ENCODE data around the gene KDM8. TPM values are rescaled to one million over a fixed set of nuclear protein-coding genes. Genes with fewer than 3 reads are reported as not detected.
"Not testable (repeated sequence)": the region's sequence is repeated elsewhere in the genome, so short reads cannot be mapped to it uniquely, and the experiment has no call there.

The KDM8 gene
- total RNA-seq, 1 donor from 2014 or later = 1.8 TPM

GRCh38 chr16:27258241-27258734, 55.0 kb downstream of the KDM8 start:
- DNase-seq (ENCODE audit: low read depth) = peak; percentile 71
- Histone ChIP-seq H3K36me3 (ENCODE audit: control insufficient read depth, insufficient read depth, low read length) (peaks cover 7% of the 10 kb centered on the region), H3K4me3 (ENCODE audit: low read depth, low read length) (no peak overlapping the region), H3K27me3 (ENCODE audit: control insufficient read depth, insufficient read depth, low read length) (no peaks in the 10 kb centered on the region)
- no peak for TF ChIP-seq CTCF (IDR thresholded peaks at IDR 0.05; ENCODE audit: insufficient read depth, low read length, severe bottlenecking)
- FAIRE-seq = no peak

- Histone ChIP-seq H3K27me3 (ENCODE audit: control insufficient read depth, insufficient read depth, low read length) (no peaks in the 10 kb centered on the region), H3K4me3 (ENCODE audit: low read depth, low read length) (no peak overlapping the region), H3K36me3 (ENCODE audit: control insufficient read depth, insufficient read depth, low read length) (peaks cover 7% of the 10 kb centered on the region)
- TF ChIP-seq CTCF (IDR thresholded peaks at IDR 0.05; ENCODE audit: insufficient read depth, low read length, severe bottlenecking) = no peak
- DNase-seq (ENCODE audit: low read depth) = no peak
- FAIRE-seq = no peak
Observed at GRCh38 chr16:27259710-27260109, 56.4 kb downstream of the KDM8 start.

DNA sequence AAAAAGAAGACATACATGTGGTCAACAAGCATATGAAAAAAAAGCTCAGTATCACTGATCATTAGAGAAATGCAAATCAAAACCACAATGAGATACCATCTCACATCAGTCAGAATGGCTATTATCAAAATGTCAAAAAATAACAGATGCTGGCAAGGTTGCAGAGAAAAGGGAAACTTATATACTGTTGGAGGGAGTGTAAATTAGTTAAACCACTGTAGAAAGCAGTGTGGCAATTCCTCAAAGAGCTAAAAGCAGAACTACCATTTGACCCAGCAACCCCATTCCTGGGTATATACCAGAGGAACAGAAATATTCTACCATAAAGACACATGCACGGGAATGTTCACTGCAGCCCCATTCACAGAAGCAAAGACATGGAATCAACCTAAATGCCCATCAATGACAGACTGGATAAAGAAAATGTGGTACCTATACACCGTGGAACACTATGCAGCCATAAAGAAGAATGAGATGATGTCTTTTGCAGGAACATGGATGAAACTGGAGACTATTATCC, 59.6 kb downstream of the KDM8 start:
- H3K4me3 ChIP-seq (ENCODE audit: low read depth, low read length); FAIRE-seq; H3K36me3 ChIP-seq (ENCODE audit: control insufficient read depth, insufficient read depth, low read length); DNase-seq (ENCODE audit: low read depth); H3K27me3 ChIP-seq (ENCODE audit: control insufficient read depth, insufficient read depth, low read length): not testable (repeated sequence)

GRCh38 chr16:27264151-27264550, 60.8 kb downstream of the KDM8 start:
- peak; percentile 97 for DNase-seq (ENCODE audit: low read depth)
- no peak for TF ChIP-seq CTCF (IDR thresholded peaks at IDR 0.05; ENCODE audit: insufficient read depth, low read length, severe bottlenecking)
- H3K4me3 ChIP-seq (ENCODE audit: low read depth, low read length) = no peak overlapping the region
- no peaks in the 10 kb centered on the region for H3K36me3 ChIP-seq (ENCODE audit: control insufficient read depth, insufficient read depth, low read length)
- FAIRE-seq = no peak
- H3K27me3 ChIP-seq (ENCODE audit: control insufficient read depth, insufficient read depth, low read length) = no peaks in the 10 kb centered on the region

- DNase-seq (ENCODE audit: low read depth) (no peak), FAIRE-seq (no peak)
- Histone ChIP-seq H3K27me3 (ENCODE audit: control insufficient read depth, insufficient read depth, low read length) (no peaks in the 10 kb centered on the region), H3K36me3 (ENCODE audit: control insufficient read depth, insufficient read depth, low read length) (no peaks in the 10 kb centered on the region), H3K4me3 (ENCODE audit: low read depth, low read length) (no peak overlapping the region)
- TF ChIP-seq CTCF (IDR thresholded peaks at IDR 0.05; ENCODE audit: insufficient read depth, low read length, severe bottlenecking) = no peak
Observed at GRCh38 chr16:27265982-27266381, 62.7 kb downstream of the KDM8 start.

- Histone ChIP-seq H3K4me3 (ENCODE audit: low read depth, low read length) (no peak overlapping the region), H3K27me3 (ENCODE audit: control insufficient read depth, insufficient read depth, low read length) (no peaks in the 10 kb centered on the region), H3K36me3 (ENCODE audit: control insufficient read depth, insufficient read depth, low read length) (no peaks in the 10 kb centered on the region)
- FAIRE-seq = no peak
- no peak for DNase-seq (ENCODE audit: low read depth)
- TF ChIP-seq CTCF (IDR thresholded peaks at IDR 0.05; ENCODE audit: insufficient read depth, low read length, severe bottlenecking) = no peak
Observed at GRCh38 chr16:27267037-27267677, 63.8 kb downstream of the KDM8 start.

Measured in bronchial epithelial cell (primary cell).